Heart right ventricle (tissue), 16 donors: Measurements from ENCODE around the gene TNS1. TPM values are rescaled to one million over a fixed set of nuclear protein-coding genes. Genes with fewer than 3 reads are reported as not detected.

ENCODE experiments used
- ATAC-seq, 8 donors: fragments of 200-7000 bp; cut with Tn5 transposase; one replicate each; pipeline ENCODE4 v1.9.1; 2020; ENCODE audit warnings: mild to moderate bottlenecking in 8 of 8, moderate library complexity in 8 of 8, moderate number of reproducible peaks in 1 of 8
- DNase-seq, 2 donors: peaks; one replicate each; pipeline ENCODE4 v3.0.0-alpha.2; 2020
- H3K27ac ChIP-seq, 10 donors: fragments of 200-600 bp; sonication (generic) in 2 of 10; one replicate each; pipeline versions ENCODE4 v1.5.0 to v1.8.0; 2020 to 2022; ENCODE audit warnings: mild to moderate bottlenecking in 3 of 10
- H3K27me3 ChIP-seq, 7 donors: fragments of 200-600 bp; one replicate each; pipeline ENCODE4 v1.8.0; 2021 to 2022; ENCODE audit warnings: mild to moderate bottlenecking in 2 of 7
- H3K36me3 ChIP-seq, 9 donors: fragments of 200-600 bp; sonication (generic) in 1 of 9; one replicate each; pipeline versions ENCODE4 v1.5.0 to v1.8.0; 2020 to 2022; ENCODE audit warnings: mild to moderate bottlenecking in 2 of 9
- H3K4me1 ChIP-seq, 9 donors: fragments of 200-600 bp; sonication (generic) in 1 of 9; one replicate each; pipeline versions ENCODE4 v1.5.0 to v1.8.0; 2020 to 2022; ENCODE audit warnings: mild to moderate bottlenecking in 4 of 9
- H3K4me3 ChIP-seq, 10 donors: fragments of 200-600 bp; sonication (generic) in 2 of 10; one replicate each; pipeline versions ENCODE4 v1.5.0 to v1.8.0; 2020 to 2022; ENCODE audit warnings: mild to moderate bottlenecking in 7 of 10, moderate library complexity in 2 of 10
- H3K9me3 ChIP-seq, 11 donors: fragments of 200-600 bp in 10 of 11; sonication (generic) in 2 of 11; one replicate each; pipeline versions ENCODE4 v1.5.0 to v1.8.0; 2013 to 2022; ENCODE audit warnings: mild to moderate bottlenecking in 2 of 11, control low read depth in 1 of 11, moderate library complexity in 1 of 11
- WGBS, 2 donors: extraction: QIAGEN DNeasy Blood & Tissue Kit; methylation state at CpG; one replicate each; pipeline ENCODE4 v1.1.7; 2013; ENCODE audit warnings: inconsistent platforms in 1 of 2; 5-methylcytosine and 5-hydroxymethylcytosine counted together
- intact Hi-C, 10 donors: fragments of 100-400 bp; cut with DNase I; formaldehyde crosslinking; loops; one replicate each; pipeline versions ENCODE4 v1.11.1 to v1.14.2; 2022
- polyA plus RNA-seq, 2 donors: library from polyadenylated mRNA; stranded (reverse); fragments of 200-250 nt; gene quantifications; one replicate each; pipeline ENCODE4 v1.2.3, GENCODE V29; 2013
- total RNA-seq, 10 donors: library from RNA; stranded (reverse); fragmentation: NEBNext Ultra II Directional in 3 of 10; extraction: Animal tissue kit (Norgen Biotek cat#: 25700) in 3 of 10; gene quantifications; one replicate each; pipeline versions ENCODE4 v1.2.1 to v1.2.4, GENCODE V29; 2021 to 2023
- TF ChIP-seq, protein P1 (sequence below), 9 donors: fragments of 200-600 bp; sonication (generic) in 2 of 9; IDR thresholded peaks; one replicate each; pipeline versions ENCODE4 v1.5.0 to v1.8.0; 2021 to 2022; ENCODE audit warnings: antibody characterized with exemption in 9 of 9, mild to moderate bottlenecking in 5 of 9, moderate library complexity in 1 of 9
- donor health status: Arrhythmogenic right ventricular cardiomyopathy.
- donor health status: ischemic (EF 13 %, LVEDD 7.1; RV severe dilation, severe dysfunction).
- donor health status: healthy with polysubstance abuse.
- donor health status: DM: no; HTN: yes; CAD: no.
- donor health status: DM: no; HTN: no; CAD: no.
- donor health status: ischemic (EF 25% LVEDD 6.9; RV normal size, moderate dysfunction).
- donor health status: ischemic (EF 25% LVEDD 5.7; RV mildly dilated, moderate dysfunction).
- donor health status: healthy.
- donor health status: DM: yes; HTN: yes; CAD: no.
- donor health status: Ischemic cardiomyopathy.
- donor health status: ischemic (EF 35%, LVEDD 5.7; RV mildly dilated, moderate dysfunction).
- donor health status: nonischemic (EF 11% LVEDD 7.7; RV severe dilation, severe dysfunction).
- donor health status: DM: yes; HTN: yes; CAD: no.
- donor health status: PGD.
- donor health status: ischemic (EF 29% LVEDD 5.4; RV normal size, mild dysfunction).
- donor health status: nonischemic (EF 23%, LVEDD 6.1; RV moderate dilation, normal function).

TNS1 gene
- total and polyA plus RNA-seq, 12 donors = 64.6 to 844 (median 731) TPM

DNA sequence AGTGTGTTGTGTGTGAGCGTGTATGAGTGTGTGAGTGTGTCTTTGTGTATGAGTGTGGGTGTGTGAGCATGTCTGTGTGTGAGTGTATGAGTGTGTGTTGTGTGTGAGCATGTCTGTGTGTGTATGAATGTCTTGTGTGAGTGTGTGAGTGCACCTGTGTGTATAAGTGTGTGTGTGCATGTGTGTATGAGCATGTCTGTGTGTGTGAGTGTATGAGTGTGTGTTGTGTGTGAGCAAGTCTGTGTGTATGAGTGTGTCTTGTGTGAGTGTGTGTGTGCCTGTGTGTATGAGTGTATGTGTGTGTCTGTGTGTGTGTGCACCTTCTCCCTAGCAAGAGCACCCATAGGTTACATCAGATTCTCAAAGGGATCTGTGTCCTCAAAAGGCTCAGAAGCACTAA, 28.5 kb upstream of the TNS1 start:
- H3K4me1 ChIP-seq = peaks cover 9 to 48% (median 24%) of the 10 kb centered on the region in 9 donors
- no peaks in the 10 kb centered on the region for H3K9me3 ChIP-seq
- H3K27ac ChIP-seq = no peak overlapping the region
- TF ChIP-seq, protein P1, sequence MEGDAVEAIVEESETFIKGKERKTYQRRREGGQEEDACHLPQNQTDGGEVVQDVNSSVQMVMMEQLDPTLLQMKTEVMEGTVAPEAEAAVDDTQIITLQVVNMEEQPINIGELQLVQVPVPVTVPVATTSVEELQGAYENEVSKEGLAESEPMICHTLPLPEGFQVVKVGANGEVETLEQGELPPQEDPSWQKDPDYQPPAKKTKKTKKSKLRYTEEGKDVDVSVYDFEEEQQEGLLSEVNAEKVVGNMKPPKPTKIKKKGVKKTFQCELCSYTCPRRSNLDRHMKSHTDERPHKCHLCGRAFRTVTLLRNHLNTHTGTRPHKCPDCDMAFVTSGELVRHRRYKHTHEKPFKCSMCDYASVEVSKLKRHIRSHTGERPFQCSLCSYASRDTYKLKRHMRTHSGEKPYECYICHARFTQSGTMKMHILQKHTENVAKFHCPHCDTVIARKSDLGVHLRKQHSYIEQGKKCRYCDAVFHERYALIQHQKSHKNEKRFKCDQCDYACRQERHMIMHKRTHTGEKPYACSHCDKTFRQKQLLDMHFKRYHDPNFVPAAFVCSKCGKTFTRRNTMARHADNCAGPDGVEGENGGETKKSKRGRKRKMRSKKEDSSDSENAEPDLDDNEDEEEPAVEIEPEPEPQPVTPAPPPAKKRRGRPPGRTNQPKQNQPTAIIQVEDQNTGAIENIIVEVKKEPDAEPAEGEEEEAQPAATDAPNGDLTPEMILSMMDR (IDR thresholded peaks at IDR 0.05) = no peak
- no peak overlapping the region for H3K4me3 ChIP-seq
- H3K36me3 ChIP-seq = no peaks in the 10 kb centered on the region
- H3K27me3 ChIP-seq = peaks cover 0 to 11% (median 0%) of the 10 kb centered on the region in 7 donors
- WGBS, 2 donors = 95 to 96% methylated on average over 1 of the region's 1 CpG
- ATAC-seq (no peak), DNase-seq (no peak)
- intact Hi-C loops = loop anchor here in 9 of 10 donors (2.0 to 10.0 kb wide), 5 partner anchors 34 to 246 kb away; no protein-coding TSS in a partner anchor

DNA sequence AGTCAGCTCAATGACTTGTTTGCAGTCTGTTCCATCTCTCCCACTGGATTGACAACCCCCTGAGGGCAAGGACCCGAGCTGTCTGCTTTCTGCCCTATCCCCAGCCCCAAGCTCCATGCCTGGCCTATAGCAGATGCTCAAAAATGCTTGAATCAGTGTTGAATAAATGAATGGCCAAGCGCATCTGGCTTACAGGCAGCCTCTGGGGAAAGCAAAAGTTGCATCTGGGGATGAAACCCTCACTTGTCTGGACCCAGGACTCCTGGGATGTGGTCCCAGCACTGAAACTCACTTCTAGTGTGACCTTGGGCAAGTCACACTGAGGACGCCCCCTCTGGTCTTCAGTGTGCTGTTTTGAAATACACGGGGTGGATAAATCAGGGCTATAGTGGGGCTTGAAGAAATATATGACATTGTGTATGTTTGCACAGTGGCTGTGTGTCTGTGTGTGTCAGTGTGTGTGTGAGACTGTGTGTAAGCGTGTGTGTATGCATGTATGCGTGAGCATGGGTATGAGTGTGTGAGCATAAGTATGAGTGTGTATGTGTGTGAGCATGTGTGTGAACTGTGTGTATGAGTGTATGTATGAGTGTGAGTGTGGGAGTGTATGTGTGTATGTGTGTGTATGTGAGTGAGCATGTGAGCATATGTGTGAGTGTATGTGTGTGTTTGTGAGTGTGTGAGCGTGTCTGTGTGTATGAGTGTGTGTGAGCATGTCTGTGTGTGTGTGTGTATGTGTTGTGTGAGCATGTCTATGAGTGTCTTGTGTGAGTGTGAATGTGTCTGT, 27.8 kb upstream of the TNS1 start:
- Histone ChIP-seq H3K4me3 (no peak overlapping the region), H3K9me3 (no peaks in the 10 kb centered on the region), H3K27ac (no peak overlapping the region), H3K4me1 (peaks cover 9 to 54% (median 31%) of the 10 kb centered on the region in 9 donors), H3K27me3 (peaks cover 0 to 11% (median 0%) of the 10 kb centered on the region in 7 donors), H3K36me3 (no peaks in the 10 kb centered on the region)
- no peak for DNase-seq
- intact Hi-C loops = loop anchor here in 9 of 10 donors (2.0 to 10.0 kb wide), 5 partner anchors 33 to 246 kb away; no protein-coding TSS in a partner anchor
- WGBS, 2 donors = 92 to 93% methylated on average over 7 of the region's 7 CpGs
- TF ChIP-seq, protein P1 (IDR thresholded peaks at IDR 0.05) = no peak
- ATAC-seq = no peak

DNA sequence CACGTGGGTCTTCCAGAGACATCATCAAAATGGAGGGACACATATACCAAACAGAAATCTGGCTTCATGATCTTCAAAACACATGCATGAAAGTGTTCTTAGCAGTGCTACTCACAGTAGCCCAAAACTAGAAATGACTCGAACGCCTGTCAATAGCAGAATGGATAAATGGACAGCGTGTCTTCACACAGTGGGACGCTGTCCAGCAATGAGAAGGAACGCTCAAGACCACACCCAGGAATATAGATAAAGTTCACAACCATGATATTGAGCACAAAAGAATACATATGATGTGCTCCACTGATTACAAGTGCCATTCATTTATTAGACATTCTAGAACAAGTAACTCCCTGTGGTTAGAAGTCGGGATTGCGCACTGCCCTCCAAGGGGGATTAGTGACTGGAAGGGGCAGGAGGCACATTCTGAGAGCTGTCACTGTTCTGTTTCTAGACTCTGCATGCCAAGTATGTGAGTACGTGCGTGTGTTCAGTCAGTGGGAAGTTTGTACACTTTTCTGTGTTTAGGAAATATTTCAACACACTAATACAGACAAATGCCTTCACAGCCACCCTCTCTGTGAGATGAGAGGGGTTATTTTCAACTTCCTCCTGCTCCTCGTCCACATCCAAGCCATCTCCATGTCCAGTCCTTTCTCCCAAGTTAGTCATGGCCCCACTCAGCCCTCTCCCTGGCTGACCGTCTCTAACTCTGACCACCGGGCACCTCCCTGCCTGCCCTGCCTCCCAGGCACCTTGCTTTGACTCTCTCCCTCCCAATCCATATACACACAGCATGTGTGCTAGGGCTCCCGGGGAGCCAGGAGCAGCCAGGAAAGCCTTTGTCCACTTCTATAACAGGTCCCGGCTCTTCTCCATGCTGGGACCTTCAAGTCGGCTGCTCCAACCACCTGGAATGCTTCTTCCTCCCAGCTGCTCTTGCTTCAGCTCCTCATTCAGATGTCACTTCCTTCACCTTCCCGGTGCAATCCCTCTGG, 26.9 kb upstream of the TNS1 start:
- intact Hi-C loops = loop anchor here in 9 of 10 donors (2.0 to 10.0 kb wide), 5 partner anchors 32 to 245 kb away; no protein-coding TSS in a partner anchor
- Histone ChIP-seq H3K36me3 (no peaks in the 10 kb centered on the region), H3K4me1 (peaks cover 9 to 62% (median 38%) of the 10 kb centered on the region in 9 donors), H3K27me3 (peaks cover 0 to 11% (median 0%) of the 10 kb centered on the region in 7 donors), H3K4me3 (no peak overlapping the region), H3K9me3 (no peaks in the 10 kb centered on the region), H3K27ac (peak overlapping the region in 1 of 10 donors; percentile 63)
- DNase-seq = no peak
- no peak for ATAC-seq
- WGBS, 2 donors = 68 to 73% methylated on average over 17 of the region's 17 CpGs
- TF ChIP-seq, protein P1 (IDR thresholded peaks at IDR 0.05) = no peak
